Liver (tissue), 3 donors: ENCODE measurements around the gene MYO1H.

ENCODE experiments used
- EGR1 ChIP-seq, 2 donors: IDR thresholded peaks; 2 replicates each; pipeline ENCODE4 v1.6.1; 2016 to 2018; ENCODE audit warnings: antibody characterized with exemption in 2 of 2, low read depth in 2 of 2
- HNF4A ChIP-seq, 2 donors: conservative IDR thresholded peaks; 2 replicates each; pipeline ENCODE4 v1.6.1; 2016; ENCODE audit warnings: antibody characterized with exemption in 2 of 2, mild to moderate bottlenecking in 2 of 2
- JUND ChIP-seq, 2 donors: IDR thresholded peaks; 2 replicates each; pipeline ENCODE4 v1.6.1; 2016; ENCODE audit warnings: antibody characterized with exemption in 2 of 2
- NR2F2 ChIP-seq: IDR thresholded peaks from 2 replicates; pipeline ENCODE4 v1.6.1; 2016; ENCODE audit warnings: antibody characterized with exemption
- RAD21 ChIP-seq, 2 donors: IDR thresholded peaks; 2 replicates each; pipeline ENCODE4 v1.6.1; 2016; ENCODE audit warnings: antibody characterized with exemption in 2 of 2, mild to moderate bottlenecking in 2 of 2
- RXRA ChIP-seq, 2 donors: IDR thresholded peaks; 2 replicates each; pipeline ENCODE4 v1.6.1; 2017 to 2018; ENCODE audit warnings: antibody characterized with exemption in 2 of 2, mild to moderate bottlenecking in 1 of 2
- SP1 ChIP-seq: IDR thresholded peaks from 2 replicates; pipeline ENCODE4 v1.6.1; 2018; ENCODE audit warnings: antibody characterized with exemption, mild to moderate bottlenecking
- TAF1 ChIP-seq: conservative IDR thresholded peaks from 2 replicates; pipeline ENCODE4 v1.6.1; 2016; ENCODE audit warnings: antibody characterized with exemption, mild to moderate bottlenecking
- YY1 ChIP-seq: IDR thresholded peaks from 2 replicates; pipeline ENCODE4 v1.6.1; 2016; ENCODE audit warnings: antibody characterized with exemption, mild to moderate bottlenecking
- TF ChIP-seq, protein P1 (sequence below): fragments of 150-350 bp; IDR thresholded peaks from 2 replicates; pipeline ENCODE4 v1.5.1; 2017; ENCODE audit warnings: improper control_type of control experiment, low read depth, low read length; ENCODE audit not compliant: missing input control
- TF ChIP-seq, protein P2 (sequence below): IDR thresholded peaks from 2 replicates; pipeline ENCODE4 v1.6.1; 2016; ENCODE audit warnings: antibody characterized with exemption
- TF ChIP-seq, protein P3 (sequence below): IDR thresholded peaks from 2 replicates; pipeline ENCODE4 v1.6.1; 2016; ENCODE audit warnings: antibody characterized with exemption, mild to moderate bottlenecking
- donor health status: healthy.
- donor health status: healthy.

DNA sequence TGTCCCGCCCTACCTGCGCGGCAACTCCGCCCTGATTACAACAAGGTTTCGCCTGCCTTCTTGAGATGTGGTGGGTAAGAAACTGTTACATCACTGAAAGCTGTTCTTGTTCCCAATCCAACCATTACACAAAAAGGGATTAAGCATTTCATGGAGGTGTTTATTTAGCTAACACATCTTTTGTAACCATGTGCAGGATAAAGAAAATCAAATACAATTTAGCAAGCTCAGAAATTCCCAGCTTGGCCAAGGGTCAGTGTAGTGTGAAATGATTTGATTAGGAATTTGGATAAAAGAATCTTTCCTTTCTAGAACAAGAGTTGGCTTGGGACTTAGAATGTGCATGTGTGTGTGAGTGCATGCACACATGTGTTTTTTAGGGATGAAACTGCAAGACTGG, 44.9 kb upstream of the MYO1H start:
- TF ChIP-seq, protein P1, sequence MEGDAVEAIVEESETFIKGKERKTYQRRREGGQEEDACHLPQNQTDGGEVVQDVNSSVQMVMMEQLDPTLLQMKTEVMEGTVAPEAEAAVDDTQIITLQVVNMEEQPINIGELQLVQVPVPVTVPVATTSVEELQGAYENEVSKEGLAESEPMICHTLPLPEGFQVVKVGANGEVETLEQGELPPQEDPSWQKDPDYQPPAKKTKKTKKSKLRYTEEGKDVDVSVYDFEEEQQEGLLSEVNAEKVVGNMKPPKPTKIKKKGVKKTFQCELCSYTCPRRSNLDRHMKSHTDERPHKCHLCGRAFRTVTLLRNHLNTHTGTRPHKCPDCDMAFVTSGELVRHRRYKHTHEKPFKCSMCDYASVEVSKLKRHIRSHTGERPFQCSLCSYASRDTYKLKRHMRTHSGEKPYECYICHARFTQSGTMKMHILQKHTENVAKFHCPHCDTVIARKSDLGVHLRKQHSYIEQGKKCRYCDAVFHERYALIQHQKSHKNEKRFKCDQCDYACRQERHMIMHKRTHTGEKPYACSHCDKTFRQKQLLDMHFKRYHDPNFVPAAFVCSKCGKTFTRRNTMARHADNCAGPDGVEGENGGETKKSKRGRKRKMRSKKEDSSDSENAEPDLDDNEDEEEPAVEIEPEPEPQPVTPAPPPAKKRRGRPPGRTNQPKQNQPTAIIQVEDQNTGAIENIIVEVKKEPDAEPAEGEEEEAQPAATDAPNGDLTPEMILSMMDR: no peak
- TF ChIP-seq YY1: no peak
- TF ChIP-seq JUND (IDR thresholded peaks at IDR 0.05): no peak
- TF ChIP-seq NR2F2: no peak
- TF ChIP-seq TAF1: no peak
- TF ChIP-seq EGR1 (IDR thresholded peaks at IDR 0.05; ENCODE audit: low read depth in 2 of 2): no peak
- TF ChIP-seq RAD21 (IDR thresholded peaks at IDR 0.05): peak in 1 of 2 donors; percentile 4
- TF ChIP-seq, protein P2, sequence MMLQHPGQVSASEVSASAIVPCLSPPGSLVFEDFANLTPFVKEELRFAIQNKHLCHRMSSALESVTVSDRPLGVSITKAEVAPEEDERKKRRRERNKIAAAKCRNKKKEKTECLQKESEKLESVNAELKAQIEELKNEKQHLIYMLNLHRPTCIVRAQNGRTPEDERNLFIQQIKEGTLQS: no peak
- TF ChIP-seq HNF4A (conservative IDR thresholded peaks at IDR 0.05): peak; percentile 40 to 45
- TF ChIP-seq SP1: no peak
- TF ChIP-seq, protein P3, sequence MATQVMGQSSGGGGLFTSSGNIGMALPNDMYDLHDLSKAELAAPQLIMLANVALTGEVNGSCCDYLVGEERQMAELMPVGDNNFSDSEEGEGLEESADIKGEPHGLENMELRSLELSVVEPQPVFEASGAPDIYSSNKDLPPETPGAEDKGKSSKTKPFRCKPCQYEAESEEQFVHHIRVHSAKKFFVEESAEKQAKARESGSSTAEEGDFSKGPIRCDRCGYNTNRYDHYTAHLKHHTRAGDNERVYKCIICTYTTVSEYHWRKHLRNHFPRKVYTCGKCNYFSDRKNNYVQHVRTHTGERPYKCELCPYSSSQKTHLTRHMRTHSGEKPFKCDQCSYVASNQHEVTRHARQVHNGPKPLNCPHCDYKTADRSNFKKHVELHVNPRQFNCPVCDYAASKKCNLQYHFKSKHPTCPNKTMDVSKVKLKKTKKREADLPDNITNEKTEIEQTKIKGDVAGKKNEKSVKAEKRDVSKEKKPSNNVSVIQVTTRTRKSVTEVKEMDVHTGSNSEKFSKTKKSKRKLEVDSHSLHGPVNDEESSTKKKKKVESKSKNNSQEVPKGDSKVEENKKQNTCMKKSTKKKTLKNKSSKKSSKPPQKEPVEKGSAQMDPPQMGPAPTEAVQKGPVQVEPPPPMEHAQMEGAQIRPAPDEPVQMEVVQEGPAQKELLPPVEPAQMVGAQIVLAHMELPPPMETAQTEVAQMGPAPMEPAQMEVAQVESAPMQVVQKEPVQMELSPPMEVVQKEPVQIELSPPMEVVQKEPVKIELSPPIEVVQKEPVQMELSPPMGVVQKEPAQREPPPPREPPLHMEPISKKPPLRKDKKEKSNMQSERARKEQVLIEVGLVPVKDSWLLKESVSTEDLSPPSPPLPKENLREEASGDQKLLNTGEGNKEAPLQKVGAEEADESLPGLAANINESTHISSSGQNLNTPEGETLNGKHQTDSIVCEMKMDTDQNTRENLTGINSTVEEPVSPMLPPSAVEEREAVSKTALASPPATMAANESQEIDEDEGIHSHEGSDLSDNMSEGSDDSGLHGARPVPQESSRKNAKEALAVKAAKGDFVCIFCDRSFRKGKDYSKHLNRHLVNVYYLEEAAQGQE: no peak
- peak in 1 of 2 donors; percentile 43 for TF ChIP-seq RXRA (IDR thresholded peaks at IDR 0.05)
